Calu3 (cell line): ENCODE measurements around the gene PRAME. TPM values are rescaled to one million over a fixed set of nuclear protein-coding genes. Genes with fewer than 3 reads are reported as not detected.

Experiments used
- BruUV-seq: library from RNA; stranded (reverse); fragments of 400-500 nt; replicated peaks from 2 replicates; lab custom pipeline; 2021; lab: Mats Ljungman, UMichigan
- CTCF ChIA-PET: fragments of 300-600 bp; sonication (Branson Sonifier 250); formaldehyde crosslinking; loops from one replicate; lab custom pipeline; 2022; ENCODE audit warnings: antibody characterized with exemption; lab: Charles Lee
- DNase-seq: peaks from one replicate; pipeline ENCODE4 v3.0.0; 2022
- H3K27ac Mint-ChIP-seq: one replicate; pipeline ENCODE4 v1.8.0; 2022; ENCODE audit warnings: mixed read lengths; ENCODE audit not compliant: unreplicated experiment
- H3K27me3 Mint-ChIP-seq: one replicate; pipeline ENCODE4 v1.8.0; 2022; ENCODE audit warnings: mixed read lengths; ENCODE audit not compliant: unreplicated experiment
- H3K36me3 Mint-ChIP-seq: one replicate; pipeline ENCODE4 v1.8.0; 2022; ENCODE audit warnings: mild to moderate bottlenecking, moderate library complexity, mixed read lengths; ENCODE audit not compliant: insufficient read depth, unreplicated experiment
- H3K4me1 Mint-ChIP-seq: one replicate; pipeline ENCODE4 v1.8.0; 2022; ENCODE audit warnings: mild to moderate bottlenecking, low read depth, mixed read lengths; ENCODE audit not compliant: unreplicated experiment
- H3K4me3 Mint-ChIP-seq: one replicate; pipeline ENCODE4 v1.8.0; 2022; ENCODE audit warnings: mild to moderate bottlenecking, low read depth, moderate library complexity, mixed read lengths; ENCODE audit not compliant: unreplicated experiment
- H3K9me3 Mint-ChIP-seq: one replicate; pipeline ENCODE4 v1.8.0; 2022; ENCODE audit warnings: low read depth, mixed read lengths; ENCODE audit not compliant: unreplicated experiment
- intact Hi-C: fragments of 100-400 bp; cut with micrococcal nuclease; formaldehyde crosslinking; loops from one replicate; pipeline ENCODE4 v1.10.0; 2022; ENCODE audit not compliant: unreplicated experiment
- total RNA-seq: library from RNA; stranded (reverse); gene quantifications from 2 replicates; pipeline ENCODE4 v1.2.3, GENCODE V29; 2022
- TF ChIP-seq, protein P1 (sequence below): fragments of 200-600 bp; IDR thresholded peaks from one replicate; pipeline ENCODE4 v1.8.0; 2022; ENCODE audit warnings: antibody characterized with exemption; ENCODE audit not compliant: unreplicated experiment

Gene PRAME
- total RNA-seq, 1 experiment from 2014 or later, result 2.6 TPM

DNA sequence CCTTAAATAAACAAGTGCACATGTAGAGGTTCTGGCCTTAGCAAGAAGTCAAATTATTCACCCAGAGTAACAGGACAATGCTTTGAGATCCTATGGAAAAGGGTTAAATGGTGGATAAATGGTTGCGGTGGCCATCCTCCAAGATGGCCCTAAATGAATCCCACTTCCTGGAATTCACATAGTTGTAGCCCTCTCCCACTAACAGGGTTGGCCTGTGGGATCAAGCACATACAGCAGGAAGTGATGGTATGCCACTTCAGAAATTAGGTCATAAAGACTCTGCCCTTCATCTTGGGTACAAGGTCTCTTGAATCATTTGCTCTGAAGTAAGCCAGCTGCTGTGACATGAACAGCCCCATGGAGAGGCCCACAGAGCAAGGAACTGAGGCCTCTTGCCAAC lies 52.3 kb downstream of the PRAME start:
- Mint-ChIP-seq H3K27ac (no peak overlapping the region), H3K27me3 (peaks cover 9% of the 10 kb centered on the region), H3K4me1 (no peaks in the 10 kb centered on the region), H3K9me3 (peaks cover 2% of the 10 kb centered on the region), H3K4me3 (no peak overlapping the region), H3K36me3 (peaks cover 19% of the 10 kb centered on the region)
- CTCF ChIA-PET, result no interaction called here
- TF ChIP-seq, protein P1, sequence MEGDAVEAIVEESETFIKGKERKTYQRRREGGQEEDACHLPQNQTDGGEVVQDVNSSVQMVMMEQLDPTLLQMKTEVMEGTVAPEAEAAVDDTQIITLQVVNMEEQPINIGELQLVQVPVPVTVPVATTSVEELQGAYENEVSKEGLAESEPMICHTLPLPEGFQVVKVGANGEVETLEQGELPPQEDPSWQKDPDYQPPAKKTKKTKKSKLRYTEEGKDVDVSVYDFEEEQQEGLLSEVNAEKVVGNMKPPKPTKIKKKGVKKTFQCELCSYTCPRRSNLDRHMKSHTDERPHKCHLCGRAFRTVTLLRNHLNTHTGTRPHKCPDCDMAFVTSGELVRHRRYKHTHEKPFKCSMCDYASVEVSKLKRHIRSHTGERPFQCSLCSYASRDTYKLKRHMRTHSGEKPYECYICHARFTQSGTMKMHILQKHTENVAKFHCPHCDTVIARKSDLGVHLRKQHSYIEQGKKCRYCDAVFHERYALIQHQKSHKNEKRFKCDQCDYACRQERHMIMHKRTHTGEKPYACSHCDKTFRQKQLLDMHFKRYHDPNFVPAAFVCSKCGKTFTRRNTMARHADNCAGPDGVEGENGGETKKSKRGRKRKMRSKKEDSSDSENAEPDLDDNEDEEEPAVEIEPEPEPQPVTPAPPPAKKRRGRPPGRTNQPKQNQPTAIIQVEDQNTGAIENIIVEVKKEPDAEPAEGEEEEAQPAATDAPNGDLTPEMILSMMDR, result no peak
- intact Hi-C loops, result no loop called here
- DNase-seq, result no peak
- no TSS peak for BruUV-seq

DNA sequence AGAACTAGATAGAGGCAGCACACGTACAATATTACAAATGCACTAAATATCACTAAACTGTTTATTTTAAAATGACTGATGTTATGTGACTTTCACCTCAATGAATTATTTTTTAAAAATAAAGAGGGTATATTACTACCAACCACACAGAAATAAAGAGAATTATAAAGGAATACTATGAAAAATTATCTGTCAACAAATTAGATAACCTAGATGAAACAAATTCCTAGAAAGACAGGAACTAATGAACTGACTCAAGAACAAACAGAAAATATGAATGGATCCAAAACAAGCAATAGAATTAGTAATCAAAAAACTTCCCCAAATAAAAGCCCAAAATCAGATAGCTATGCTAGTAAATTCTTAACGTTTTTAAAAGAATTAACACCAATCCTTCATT lies 60.8 kb downstream of the PRAME start:
- no peak for DNase-seq
- TF ChIP-seq, protein P1, result no peak
- no peaks in the 10 kb centered on the region for H3K4me1 Mint-ChIP-seq
- no peaks in the 10 kb centered on the region for H3K9me3 Mint-ChIP-seq
- H3K27ac Mint-ChIP-seq, result no peak overlapping the region
- intact Hi-C loops, result no loop called here
- no peak overlapping the region for H3K4me3 Mint-ChIP-seq
- no peaks in the 10 kb centered on the region for H3K27me3 Mint-ChIP-seq
- no TSS peak for BruUV-seq
- CTCF ChIA-PET, result interaction anchor here (0.7 kb wide), 1 partner anchor 16 kb away, joined by 3 read pairs; no protein-coding TSS in a partner anchor
- H3K36me3 Mint-ChIP-seq, result no peaks in the 10 kb centered on the region

Other genes starting within 250 kb of the PRAME start
- gene ZNF280B, start 50.5 kb downstream of the PRAME start, total RNA-seq, result 4.0 and 4.6 TPM in 2 replicates
- not detected in 2 replicates for gene ZNF280A, start 39.0 kb downstream of the PRAME start, total RNA-seq
- not detected in 2 replicates for gene GGTLC2, start 85.3 kb upstream of the PRAME start, total RNA-seq